Spleen (tissue), 11 donors: ENCODE results near the gene NYAP2. TPM values are rescaled to one million over a fixed set of nuclear protein-coding genes. Genes with fewer than 3 reads are reported as not detected.

Experiments used
- DNase-seq: peaks from one replicate; pipeline ENCODE4 v3.0.0-alpha.2; 2020
- H3K27ac ChIP-seq, 8 donors: fragments of 200-600 bp; sonication (generic) in 7 of 8; 1 replicate in 4 of 8; 2 replicates in 4 of 8; pipeline versions ENCODE4 v1.5.0 to v1.8.0; 2016 to 2021; ENCODE audit warnings: inconsistent platforms in 4 of 8, mild to moderate bottlenecking in 4 of 8, moderate library complexity in 1 of 8
- H3K27me3 ChIP-seq, 7 donors: fragments of 200-600 bp; sonication (generic) in 6 of 7; replicated peaks in 1 of 7; 1 replicate in 4 of 7; 2 replicates in 3 of 7; pipeline versions ENCODE4 v1.5.0 to v1.8.0; 2016 to 2021; ENCODE audit warnings: inconsistent platforms in 3 of 7, mild to moderate bottlenecking in 1 of 7
- H3K36me3 ChIP-seq, 6 donors: fragments of 200-600 bp; sonication (generic) in 5 of 6; 1 replicate in 4 of 6; 2 replicates in 2 of 6; pipeline versions ENCODE4 v1.5.0 to v1.8.0; 2016 to 2021; ENCODE audit warnings: inconsistent platforms in 2 of 6
- H3K4me1 ChIP-seq, 6 donors: fragments of 200-600 bp; sonication (generic) in 5 of 6; 1 replicate in 3 of 6; 2 replicates in 3 of 6; pipeline versions ENCODE4 v1.5.0 to v1.8.0; 2016 to 2021; ENCODE audit warnings: inconsistent platforms in 3 of 6
- H3K4me3 ChIP-seq, 8 donors: fragments of 200-600 bp; sonication (generic) in 7 of 8; 1 replicate in 4 of 8; 2 replicates in 4 of 8; pipeline versions ENCODE4 v1.5.0 to v1.8.0; 2016 to 2021; ENCODE audit warnings: inconsistent platforms in 4 of 8, mild to moderate bottlenecking in 4 of 8, moderate library complexity in 2 of 8
- H3K9me3 ChIP-seq, 8 donors: fragments of 200-600 bp; sonication (generic) in 7 of 8; 1 replicate in 4 of 8; 2 replicates in 4 of 8; pipeline versions ENCODE4 v1.5.0 to v1.8.0; 2016 to 2021; ENCODE audit warnings: inconsistent platforms in 4 of 8
- POLR2A ChIP-seq, 3 donors: fragments of 450-650 bp; IDR thresholded peaks; one replicate each; pipeline ENCODE4 v1.5.1; 2017; ENCODE audit warnings: antibody characterized with exemption in 3 of 3, mild to moderate bottlenecking in 1 of 3
- POLR2AphosphoS5 ChIP-seq, 3 donors: sonication (generic); formaldehyde crosslinking; IDR thresholded peaks; one replicate each; pipeline ENCODE4 v1.5.1; 2017; ENCODE audit warnings: antibody characterized with exemption in 3 of 3
- WGBS, 5 donors: extraction: QIAGEN DNeasy Blood & Tissue Kit in 3 of 5; methylation state at CpG; one replicate each; pipeline versions ENCODE4 v1.1.5 to v1.1.7; 2013 to 2018; 5-methylcytosine and 5-hydroxymethylcytosine counted together
- intact Hi-C: fragments of 100-400 bp; cut with DNase I; formaldehyde crosslinking; loops from one replicate; pipeline ENCODE4 v1.15.0; 2023; ENCODE audit warnings: low total_unique reads
- polyA plus RNA-seq, 3 donors: library from polyadenylated mRNA; stranded (reverse); fragments of 200-250 nt; gene quantifications; one replicate each; pipeline ENCODE4 v1.2.1, GENCODE V29; 2013
- total RNA-seq, 7 donors: library from RNA; depleted of rRNA in 3 of 7; stranded (reverse); fragments of >200 nt in 3 of 7; fragmentation: NEBNext Ultra II Directional in 4 of 7; extraction: Animal tissue kit (Norgen Biotek cat#: 25700) in 4 of 7; gene quantifications; one replicate each; pipeline versions ENCODE4 v1.1.0 to v1.2.1, GENCODE V29; 2016 to 2021
- TF ChIP-seq, protein P1 (sequence below), 11 experiments: fragments of 200-600 bp in 7 of 11; fragments of 450-650 bp in 4 of 11; sonication (generic) in 4 of 11; IDR thresholded peaks in 8 of 11; conservative IDR thresholded peaks in 3 of 11; 1 replicate in 7 of 11; 2 replicates in 4 of 11; pipeline versions ENCODE4 v1.4.0 to v1.8.0; 2016 to 2021; ENCODE audit warnings: antibody characterized with exemption in 11 of 11, inconsistent platforms in 4 of 11, mild to moderate bottlenecking in 1 of 11
- donor health status: healthy with polysubstance abuse.
- donor health status: DM: no; HTN: no; CAD: no; lungs with moderate emphysema.
- donor health status: DM: no; HTN: no; CAD: no.
- donor health status: Bipolar disorder and iron deficiency.
- donor health status: healthy.
- donor health status: DM: no; HTN: no; CAD: no.
- donor health status: DM: yes; HTN: yes; CAD: no.

NYAP2 gene
- total and polyA plus RNA-seq, 10 donors = 0.06 to 0.33 (median 0.16) TPM; not detected in 1

DNA sequence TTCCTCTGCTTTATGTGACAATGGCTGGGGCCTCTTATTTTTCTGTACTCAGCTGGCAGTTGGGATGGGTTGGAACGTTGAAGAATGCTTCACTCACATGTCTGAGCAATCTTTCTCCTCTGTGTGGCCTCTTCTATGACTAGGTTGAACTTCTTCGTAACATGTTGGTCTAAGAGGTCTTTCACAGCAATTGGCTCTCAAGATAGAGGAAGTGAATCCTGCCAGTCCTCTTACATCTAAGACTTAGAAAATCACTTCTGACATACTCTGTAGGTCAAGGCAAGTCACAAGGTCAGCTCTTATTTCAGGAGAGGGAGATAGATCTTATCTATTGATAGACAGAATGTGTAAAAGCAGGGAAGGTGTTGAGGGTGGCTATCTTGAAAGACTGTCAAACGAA, 174.1 kb downstream of the NYAP2 start:
- H3K27me3 ChIP-seq = no peaks in the 10 kb centered on the region
- TF ChIP-seq POLR2AphosphoS5 (IDR thresholded peaks at IDR 0.05) (no peak), POLR2A (IDR thresholded peaks at IDR 0.05) (no peak)
- TF ChIP-seq, protein P1, sequence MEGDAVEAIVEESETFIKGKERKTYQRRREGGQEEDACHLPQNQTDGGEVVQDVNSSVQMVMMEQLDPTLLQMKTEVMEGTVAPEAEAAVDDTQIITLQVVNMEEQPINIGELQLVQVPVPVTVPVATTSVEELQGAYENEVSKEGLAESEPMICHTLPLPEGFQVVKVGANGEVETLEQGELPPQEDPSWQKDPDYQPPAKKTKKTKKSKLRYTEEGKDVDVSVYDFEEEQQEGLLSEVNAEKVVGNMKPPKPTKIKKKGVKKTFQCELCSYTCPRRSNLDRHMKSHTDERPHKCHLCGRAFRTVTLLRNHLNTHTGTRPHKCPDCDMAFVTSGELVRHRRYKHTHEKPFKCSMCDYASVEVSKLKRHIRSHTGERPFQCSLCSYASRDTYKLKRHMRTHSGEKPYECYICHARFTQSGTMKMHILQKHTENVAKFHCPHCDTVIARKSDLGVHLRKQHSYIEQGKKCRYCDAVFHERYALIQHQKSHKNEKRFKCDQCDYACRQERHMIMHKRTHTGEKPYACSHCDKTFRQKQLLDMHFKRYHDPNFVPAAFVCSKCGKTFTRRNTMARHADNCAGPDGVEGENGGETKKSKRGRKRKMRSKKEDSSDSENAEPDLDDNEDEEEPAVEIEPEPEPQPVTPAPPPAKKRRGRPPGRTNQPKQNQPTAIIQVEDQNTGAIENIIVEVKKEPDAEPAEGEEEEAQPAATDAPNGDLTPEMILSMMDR (IDR thresholded peaks at IDR 0.05 in 8 of 11, conservative IDR thresholded peaks at IDR 0.05 in 3 of 11) = no peak
- no peaks in the 10 kb centered on the region for H3K36me3 ChIP-seq
- peak overlapping the region in 2 of 8 donors; percentile 41 for H3K27ac ChIP-seq
- 51 to 75% (median 62%) methylated on average over 3 of the region's 3 CpGs for WGBS, 5 donors
- no peak overlapping the region for H3K4me3 ChIP-seq
- intact Hi-C loops = no loop called here
- H3K4me1 ChIP-seq = no peaks in the 10 kb centered on the region
- H3K9me3 ChIP-seq = peaks cover 0 to 13% (median 3%) of the 10 kb centered on the region in 8 donors
- DNase-seq = no peak

DNA sequence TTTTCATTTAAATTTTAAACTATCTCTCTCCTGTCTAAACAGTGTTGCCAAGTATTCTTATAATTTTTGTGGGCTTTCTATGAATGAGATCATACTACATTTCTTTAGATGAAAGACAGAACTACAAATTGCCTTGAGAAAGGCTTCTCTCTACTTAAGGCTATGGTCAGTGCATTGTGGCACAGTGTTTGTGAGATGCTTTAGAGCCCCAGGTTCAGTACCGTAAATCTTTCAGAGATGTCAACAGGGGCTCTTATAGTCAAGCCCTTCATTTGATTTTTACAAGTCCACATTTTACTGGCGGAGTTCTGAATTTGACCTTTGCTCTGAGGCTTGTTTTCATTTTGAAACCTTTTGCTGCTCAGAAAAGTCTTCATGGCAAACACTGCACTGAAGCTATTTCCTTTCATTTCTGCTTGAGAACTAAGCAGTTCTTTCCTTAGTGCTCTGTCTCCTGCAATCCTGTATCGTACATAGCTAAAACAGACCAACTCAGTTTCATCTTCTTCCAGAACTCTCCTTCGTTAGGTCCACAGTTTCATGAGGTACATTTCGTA, 175.2 kb downstream of the NYAP2 start:
- Histone ChIP-seq H3K36me3 (no peaks in the 10 kb centered on the region), H3K27ac (peak overlapping the region in 2 of 8 donors; percentile 33 to 41), H3K27me3 (no peaks in the 10 kb centered on the region), H3K4me3 (no peak overlapping the region), H3K9me3 (peaks cover 0 to 13% (median 3%) of the 10 kb centered on the region in 8 donors), H3K4me1 (no peaks in the 10 kb centered on the region)
- 66 to 81% (median 73%) methylated on average over 5 of the region's 5 CpGs for WGBS, 5 donors
- DNase-seq = no peak
- TF ChIP-seq, protein P1 (IDR thresholded peaks at IDR 0.05 in 8 of 11, conservative IDR thresholded peaks at IDR 0.05 in 3 of 11) = no peak
- TF ChIP-seq POLR2A (IDR thresholded peaks at IDR 0.05) = no peak
- no peak for TF ChIP-seq POLR2AphosphoS5 (IDR thresholded peaks at IDR 0.05)
- intact Hi-C loops = no loop called here

DNA sequence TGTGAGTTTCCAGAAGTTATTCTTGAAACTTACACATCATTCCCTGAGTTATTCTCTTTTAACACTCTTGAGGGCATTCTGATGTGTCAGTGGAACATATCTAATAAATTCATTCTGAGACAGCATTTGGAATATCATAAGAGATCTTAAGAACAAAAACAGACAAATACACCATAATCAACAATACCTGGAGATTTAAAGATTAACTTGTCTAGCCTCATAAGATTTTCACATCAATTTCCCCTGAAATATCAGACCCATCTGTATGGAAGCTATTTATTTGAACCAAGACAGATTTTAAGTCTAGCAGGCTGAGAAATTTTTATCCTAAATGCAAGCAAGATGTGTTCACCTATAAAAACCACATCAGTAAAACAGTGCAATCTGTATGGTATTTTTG, 181.6 kb downstream of the NYAP2 start:
- Histone ChIP-seq H3K4me1 (no peaks in the 10 kb centered on the region), H3K9me3 (no peaks in the 10 kb centered on the region), H3K4me3 (no peak overlapping the region), H3K27ac (no peak overlapping the region), H3K27me3 (no peaks in the 10 kb centered on the region), H3K36me3 (no peaks in the 10 kb centered on the region)
- TF ChIP-seq POLR2AphosphoS5 (IDR thresholded peaks at IDR 0.05) = no peak
- TF ChIP-seq, protein P1 (IDR thresholded peaks at IDR 0.05 in 8 of 11, conservative IDR thresholded peaks at IDR 0.05 in 3 of 11) = no peak
- DNase-seq = no peak
- intact Hi-C loops = no loop called here

DNA sequence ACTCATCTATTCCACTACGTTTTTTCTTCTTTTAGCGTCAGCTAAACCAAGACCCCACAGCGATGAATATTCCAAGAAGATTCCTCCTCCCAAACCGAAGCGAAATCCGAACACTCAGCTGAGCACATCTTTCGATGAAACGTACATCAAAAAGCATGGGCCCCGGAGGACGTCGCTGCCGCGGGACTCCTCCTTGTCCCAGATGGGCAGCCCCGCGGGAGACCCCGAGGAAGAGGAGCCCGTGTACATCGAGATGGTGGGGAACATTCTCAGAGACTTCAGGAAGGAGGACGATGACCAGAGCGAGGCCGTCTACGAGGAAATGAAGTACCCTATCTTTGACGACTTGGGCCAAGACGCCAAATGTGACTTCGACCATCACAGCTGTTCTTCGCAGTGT, 182.4 kb downstream of the NYAP2 start:
- no peaks in the 10 kb centered on the region for H3K36me3 ChIP-seq
- no peak overlapping the region for H3K4me3 ChIP-seq
- no peak overlapping the region for H3K27ac ChIP-seq
- H3K27me3 ChIP-seq = no peaks in the 10 kb centered on the region
- no peaks in the 10 kb centered on the region for H3K4me1 ChIP-seq
- TF ChIP-seq, protein P1 (IDR thresholded peaks at IDR 0.05 in 8 of 11, conservative IDR thresholded peaks at IDR 0.05 in 3 of 11) = no peak
- H3K9me3 ChIP-seq = no peaks in the 10 kb centered on the region
- DNase-seq = no peak
- WGBS, 5 donors = 91 to 96% (median 93%) methylated on average over 26 of the region's 26 CpGs
- intact Hi-C loops = no loop called here
